Measurements from ENCODE around the gene GIMD1.

Gene GIMD1

DNA sequence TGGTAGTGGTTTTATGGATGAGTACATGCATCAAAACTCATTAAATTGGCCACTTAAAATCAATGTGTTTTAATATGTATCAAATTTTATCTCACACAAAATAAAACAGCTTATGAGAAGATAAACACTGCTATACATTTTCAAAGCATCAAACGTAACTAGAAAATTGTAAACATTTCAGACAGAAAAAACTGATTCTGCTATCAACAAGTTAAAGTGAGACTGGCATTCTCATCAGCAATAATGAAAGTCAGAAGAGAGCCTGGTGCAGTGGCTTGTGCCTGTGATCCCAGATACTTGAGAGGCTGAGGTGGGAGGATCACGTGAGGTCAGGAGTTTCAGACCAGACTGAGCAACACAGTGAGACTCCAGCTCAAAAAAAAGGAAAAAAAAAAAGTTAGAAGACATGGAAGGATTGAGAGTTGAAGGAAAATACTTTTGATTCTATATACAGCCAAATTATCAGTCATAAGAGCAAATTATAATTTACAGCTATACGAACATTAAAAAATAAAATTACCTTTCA, 55.5 kb downstream of the GIMD1 start:
- no peak for DNase-seq

GRCh38 chr4:106312377-106312776, 56.2 kb downstream of the GIMD1 start:
- no peak for DNase-seq
